Tibial artery (tissue), 4 donors: Measurements from ENCODE around the gene ZNF497.

Experiments
- DNase-seq, 2 donors: peaks; one replicate each; pipeline ENCODE4 v3.0.0-alpha.2; 2019
- H3K27ac ChIP-seq, 2 donors: fragments of 200-600 bp; sonication (generic) in 1 of 2; 1 replicate in 1 of 2; 2 replicates in 1 of 2; pipeline ENCODE4 v1.5.1; 2018 to 2019; ENCODE audit warnings: mild to moderate bottlenecking in 1 of 2
- H3K27me3 ChIP-seq, 2 donors: fragments of 200-600 bp; sonication (generic) in 1 of 2; one replicate each; pipeline versions ENCODE4 v1.5.1 to v1.6.0; 2016 to 2019
- H3K36me3 ChIP-seq, 3 donors: fragments of 200-600 bp; sonication (generic) in 2 of 3; one replicate each; pipeline ENCODE4 v1.5.1; 2016 to 2019; ENCODE audit warnings: mild to moderate bottlenecking in 2 of 3
- H3K4me1 ChIP-seq, 4 donors: fragments of 200-600 bp; sonication (generic) in 2 of 4; 1 replicate in 3 of 4; 2 replicates in 1 of 4; pipeline ENCODE4 v1.5.1; 2016 to 2019
- H3K4me3 ChIP-seq, 2 donors: fragments of 200-600 bp; sonication (generic) in 1 of 2; 1 replicate in 1 of 2; 2 replicates in 1 of 2; pipeline ENCODE4 v1.5.1; 2018 to 2019; ENCODE audit warnings: mild to moderate bottlenecking in 2 of 2
- H3K9me3 ChIP-seq, 3 donors: fragments of 200-600 bp; sonication (generic) in 1 of 3; one replicate each; pipeline ENCODE4 v1.5.1; 2016 to 2019
- intact Hi-C: fragments of 100-400 bp; cut with DNase I; formaldehyde crosslinking; loops from one replicate; pipeline ENCODE4 v1.15.0; 2023; ENCODE audit warnings: low total_unique reads
- TF ChIP-seq, protein P1 (sequence below), 2 experiments: fragments of 200-600 bp in 1 of 2; fragments of 450-650 bp in 1 of 2; IDR thresholded peaks; one replicate each; pipeline ENCODE4 v1.5.1; 2017 to 2019; ENCODE audit warnings: antibody characterized with exemption in 2 of 2, mild to moderate bottlenecking in 1 of 2, moderate library complexity in 1 of 2

The ZNF497 gene

DNA sequence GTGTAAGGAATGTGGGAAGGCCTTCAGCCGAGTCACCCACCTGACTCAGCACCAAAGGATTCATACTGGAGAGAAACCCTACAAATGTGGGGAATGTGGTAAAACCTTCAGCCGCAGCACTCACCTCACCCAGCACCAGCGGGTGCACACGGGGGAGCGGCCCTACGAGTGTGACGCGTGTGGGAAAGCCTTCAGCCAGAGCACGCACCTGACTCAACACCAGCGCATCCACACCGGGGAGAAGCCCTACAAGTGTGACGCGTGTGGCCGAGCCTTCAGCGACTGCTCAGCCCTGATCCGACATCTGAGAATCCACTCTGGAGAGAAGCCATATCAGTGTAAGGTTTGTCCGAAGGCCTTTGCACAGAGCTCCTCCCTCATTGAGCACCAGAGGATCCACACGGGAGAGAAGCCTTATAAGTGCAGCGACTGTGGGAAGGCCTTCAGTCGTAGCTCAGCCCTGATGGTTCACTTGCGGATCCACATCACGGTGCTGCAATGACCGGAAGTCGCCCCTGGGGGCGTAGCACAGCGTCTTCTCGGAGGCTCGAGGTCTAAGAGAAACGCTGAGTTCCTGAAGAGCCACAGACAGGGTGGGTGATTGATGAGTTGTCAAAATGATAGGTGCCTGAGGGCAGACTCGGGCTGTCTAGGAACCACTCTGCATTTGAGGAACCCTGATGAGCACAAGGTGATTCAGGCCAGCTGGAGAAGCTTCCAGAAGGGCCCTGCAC is 23.6 kb downstream of the ZNF497 start:
- Histone ChIP-seq H3K9me3 (peaks cover 0 to 12% (median 6%) of the 10 kb centered on the region in 3 donors), H3K27me3 (no peaks in the 10 kb centered on the region), H3K4me3 (no peak overlapping the region), H3K36me3 (peaks cover 48 to 74% (median 59%) of the 10 kb centered on the region in 3 donors), H3K27ac (no peak overlapping the region), H3K4me1 (no peaks in the 10 kb centered on the region)
- intact Hi-C loops = no loop called here
- TF ChIP-seq, protein P1, sequence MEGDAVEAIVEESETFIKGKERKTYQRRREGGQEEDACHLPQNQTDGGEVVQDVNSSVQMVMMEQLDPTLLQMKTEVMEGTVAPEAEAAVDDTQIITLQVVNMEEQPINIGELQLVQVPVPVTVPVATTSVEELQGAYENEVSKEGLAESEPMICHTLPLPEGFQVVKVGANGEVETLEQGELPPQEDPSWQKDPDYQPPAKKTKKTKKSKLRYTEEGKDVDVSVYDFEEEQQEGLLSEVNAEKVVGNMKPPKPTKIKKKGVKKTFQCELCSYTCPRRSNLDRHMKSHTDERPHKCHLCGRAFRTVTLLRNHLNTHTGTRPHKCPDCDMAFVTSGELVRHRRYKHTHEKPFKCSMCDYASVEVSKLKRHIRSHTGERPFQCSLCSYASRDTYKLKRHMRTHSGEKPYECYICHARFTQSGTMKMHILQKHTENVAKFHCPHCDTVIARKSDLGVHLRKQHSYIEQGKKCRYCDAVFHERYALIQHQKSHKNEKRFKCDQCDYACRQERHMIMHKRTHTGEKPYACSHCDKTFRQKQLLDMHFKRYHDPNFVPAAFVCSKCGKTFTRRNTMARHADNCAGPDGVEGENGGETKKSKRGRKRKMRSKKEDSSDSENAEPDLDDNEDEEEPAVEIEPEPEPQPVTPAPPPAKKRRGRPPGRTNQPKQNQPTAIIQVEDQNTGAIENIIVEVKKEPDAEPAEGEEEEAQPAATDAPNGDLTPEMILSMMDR (IDR thresholded peaks at IDR 0.05) = no peak
- no peak for DNase-seq

GRCh38 chr19:58338336-58338735 is 24.2 kb downstream of the ZNF497 start:
- H3K27me3 ChIP-seq = no peaks in the 10 kb centered on the region
- no peak overlapping the region for H3K4me3 ChIP-seq
- no peaks in the 10 kb centered on the region for H3K4me1 ChIP-seq
- intact Hi-C loops = no loop called here
- TF ChIP-seq, protein P1 (IDR thresholded peaks at IDR 0.05) = no peak
- no peak overlapping the region for H3K27ac ChIP-seq
- no peak for DNase-seq
- peaks cover 0 to 12% (median 6%) of the 10 kb centered on the region in 3 donors for H3K9me3 ChIP-seq
- peaks cover 48 to 74% (median 59%) of the 10 kb centered on the region in 3 donors for H3K36me3 ChIP-seq

DNA sequence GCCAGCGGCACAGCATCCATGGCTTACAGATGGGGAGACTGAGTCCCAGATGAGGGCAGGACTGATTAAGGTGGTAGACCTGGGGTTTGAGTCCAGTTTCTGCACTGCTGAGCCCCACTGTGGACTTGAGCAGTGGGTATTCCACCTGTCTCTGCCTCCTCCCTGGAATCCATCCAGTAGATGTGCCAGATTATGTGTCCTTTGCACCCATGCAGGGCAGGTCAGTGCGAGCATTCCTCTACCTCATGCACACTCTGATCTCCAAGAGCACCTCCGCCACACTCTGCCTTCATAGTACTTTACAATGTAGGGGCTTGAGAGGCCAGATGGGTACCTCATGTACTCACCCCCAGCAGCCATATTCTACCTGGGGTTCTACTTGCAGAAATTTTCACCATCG is 25.7 kb downstream of the ZNF497 start:
- DNase-seq = no peak
- H3K36me3 ChIP-seq = peaks cover 48 to 73% (median 55%) of the 10 kb centered on the region in 3 donors
- intact Hi-C loops = no loop called here
- no peaks in the 10 kb centered on the region for H3K4me1 ChIP-seq
- no peak overlapping the region for H3K4me3 ChIP-seq
- no peak overlapping the region for H3K27ac ChIP-seq
- no peaks in the 10 kb centered on the region for H3K27me3 ChIP-seq
- TF ChIP-seq, protein P1 (IDR thresholded peaks at IDR 0.05) = no peak
- peaks cover 0 to 12% (median 6%) of the 10 kb centered on the region in 3 donors for H3K9me3 ChIP-seq

- Histone ChIP-seq H3K4me3 (no peak overlapping the region), H3K9me3 (peaks cover 0 to 12% (median 6%) of the 10 kb centered on the region in 3 donors), H3K4me1 (no peaks in the 10 kb centered on the region), H3K27me3 (no peaks in the 10 kb centered on the region), H3K27ac (no peak overlapping the region), H3K36me3 (peaks cover 45 to 67% (median 54%) of the 10 kb centered on the region in 3 donors)
- intact Hi-C loops = no loop called here
- TF ChIP-seq, protein P1 (IDR thresholded peaks at IDR 0.05) = no peak
- DNase-seq = no peak
Observed at GRCh38 chr19:58336216-58336615, 26.3 kb downstream of the ZNF497 start.

DNA sequence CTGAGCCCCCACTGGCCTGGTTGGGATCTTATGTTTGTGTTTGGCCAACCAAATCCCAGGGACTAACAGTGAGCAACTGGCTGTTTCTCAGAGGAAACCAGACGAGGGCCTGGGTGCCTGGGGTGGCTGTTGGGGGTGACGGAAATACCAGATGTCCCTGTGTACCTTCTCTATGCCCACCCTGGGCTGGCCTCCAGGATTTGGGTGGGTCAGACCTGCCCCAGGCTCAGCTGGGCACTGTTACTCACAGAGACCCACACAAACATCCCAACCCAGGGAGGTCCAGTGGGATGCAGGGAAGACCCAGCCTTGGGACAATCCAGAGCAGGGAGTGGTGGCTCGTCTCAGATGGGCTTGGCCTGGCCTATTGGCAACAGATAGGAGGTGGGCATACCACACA is 26.9 kb downstream of the ZNF497 start:
- DNase-seq = no peak
- H3K27me3 ChIP-seq = no peaks in the 10 kb centered on the region
- peaks cover 0 to 12% (median 6%) of the 10 kb centered on the region in 3 donors for H3K9me3 ChIP-seq
- intact Hi-C loops = no loop called here
- TF ChIP-seq, protein P1 (IDR thresholded peaks at IDR 0.05) = no peak
- no peaks in the 10 kb centered on the region for H3K4me1 ChIP-seq
- H3K27ac ChIP-seq = no peak overlapping the region
- H3K4me3 ChIP-seq = no peak overlapping the region
- peaks cover 39 to 61% (median 54%) of the 10 kb centered on the region in 3 donors for H3K36me3 ChIP-seq
